Kasumi-1 (cell line): ENCODE measurements around the gene KMT2A.
"Not testable (repeated sequence)": the region's sequence is repeated elsewhere in the genome, so short reads cannot be mapped to it uniquely, and the experiment has no call there.

Experiments
- DNase-seq, 2 experiments: peaks; one replicate each; lab custom pipeline; 2025; lab: John Stamatoyannopoulos, UW

KMT2A gene

GRCh38 chr11:118532852-118533768, 96.8 kb downstream of the KMT2A start:
- DNase-seq: no peak

GRCh38 chr11:118533769-118534729, 97.8 kb downstream of the KMT2A start:
- DNase-seq: no peak

GRCh38 chr11:118535261-118535660, 99.0 kb downstream of the KMT2A start:
- DNase-seq: no peak

GRCh38 chr11:118536726-118537125, 100.4 kb downstream of the KMT2A start:
- no peak for DNase-seq

- no peak for DNase-seq
These were observed 101.2 kb downstream of the KMT2A start for GRCh38 chr11:118537409-118537980.

- no peak for DNase-seq
These were observed 107.8 kb downstream of the KMT2A start for GRCh38 chr11:118544010-118544646.

GRCh38 chr11:118544647-118545010, 108.3 kb downstream of the KMT2A start:
- DNase-seq: no peak

- no peak for DNase-seq
These were observed 109.2 kb downstream of the KMT2A start for GRCh38 chr11:118545533-118545932.

- no peak for DNase-seq
These were observed 110.8 kb downstream of the KMT2A start for GRCh38 chr11:118547132-118547531.

- no peak for DNase-seq
These were observed 116.0 kb downstream of the KMT2A start for GRCh38 chr11:118552341-118552740.

GRCh38 chr11:118560806-118561205, 124.5 kb downstream of the KMT2A start:
- no peak for DNase-seq

GRCh38 chr11:118565051-118565450, 128.8 kb downstream of the KMT2A start:
- no peak for DNase-seq

GRCh38 chr11:118569670-118570069, 133.4 kb downstream of the KMT2A start:
- DNase-seq: no peak

- DNase-seq: no peak
These were observed 134.5 kb downstream of the KMT2A start for GRCh38 chr11:118570787-118571186.

GRCh38 chr11:118571701-118572060, 135.4 kb downstream of the KMT2A start:
- not testable (repeated sequence) for DNase-seq

GRCh38 chr11:118572061-118572980, 136.0 kb downstream of the KMT2A start, which contains the start of gene ARCN1:
Gene ARCN1 (plus strand): TSS chr11:118572409. CDS start chr11:118572548, 139 bp downstream.
- DNase-seq: peak; percentile 73 to 75

GRCh38 chr11:118572981-118573550, 136.8 kb downstream of the KMT2A start:
- peak; percentile 24 to 58 for DNase-seq

GRCh38 chr11:118574636-118575035, 138.3 kb downstream of the KMT2A start:
- no peak for DNase-seq
